GM21737 (cell line): ENCODE measurements around the gene MADCAM1.
"Not testable (repeated sequence)": the region's sequence is repeated elsewhere in the genome, so short reads cannot be mapped to it uniquely, and the experiment has no call there.

Experiments
- ATAC-seq: cut with Tn5 transposase; IDR thresholded peaks from one replicate; pipeline ENCODE4 v1.9.1; 2021; ENCODE audit warnings: mild to moderate bottlenecking, moderate library complexity; ENCODE audit not compliant: unreplicated experiment

Gene MADCAM1

GRCh38 chr19:465056-465816 is 31.1 kb upstream of the MADCAM1 start:
- ATAC-seq: no peak

- ATAC-seq: no peak
These were observed 28.7 kb upstream of the MADCAM1 start for GRCh38 chr19:467554-467953.

GRCh38 chr19:468587-469256 is 27.6 kb upstream of the MADCAM1 start:
- ATAC-seq: no peak

GRCh38 chr19:469833-470232 is 26.5 kb upstream of the MADCAM1 start:
- ATAC-seq: no peak

- no peak for ATAC-seq
These were observed 25.6 kb upstream of the MADCAM1 start for GRCh38 chr19:470701-471100.

- no peak for ATAC-seq
These were observed 24.1 kb upstream of the MADCAM1 start for GRCh38 chr19:472005-472858.

- no peak for ATAC-seq
These were observed 21.9 kb upstream of the MADCAM1 start for GRCh38 chr19:474126-475078.

- no peak for ATAC-seq
These were observed 20.9 kb upstream of the MADCAM1 start for GRCh38 chr19:475360-475759.

- no peak for ATAC-seq
These were observed 17.9 kb upstream of the MADCAM1 start for GRCh38 chr19:478236-478903.

- no peak for ATAC-seq
These were observed 17.3 kb upstream of the MADCAM1 start for GRCh38 chr19:478976-479375.

GRCh38 chr19:480016-480855 is 16.1 kb upstream of the MADCAM1 start:
- ATAC-seq: no peak

GRCh38 chr19:481100-481499 is 15.2 kb upstream of the MADCAM1 start:
- ATAC-seq: not testable (repeated sequence)

GRCh38 chr19:482186-483041 is 13.9 kb upstream of the MADCAM1 start:
- no peak for ATAC-seq

- ATAC-seq: no peak
These were observed 12.8 kb upstream of the MADCAM1 start for GRCh38 chr19:483332-484072.

- ATAC-seq: no peak
These were observed 11.8 kb upstream of the MADCAM1 start for GRCh38 chr19:484494-484893.

- ATAC-seq: no peak
These were observed 11.2 kb upstream of the MADCAM1 start for GRCh38 chr19:485077-485476.

- ATAC-seq: no peak
These were observed 10.6 kb upstream of the MADCAM1 start for GRCh38 chr19:485583-486236.
